ENCODE data around the gene GLA. TPM values are rescaled to one million over a fixed set of nuclear protein-coding genes. Genes with fewer than 3 reads are reported as not detected.

The GLA gene
- total RNA-seq, 1 experiment from 2014 or later = 41.9 TPM

GRCh38 chrX:101347859-101348451 is 59.8 kb downstream of the GLA start:
- Histone ChIP-seq H3K9me3 (ENCODE audit: control insufficient read depth, low read depth, low read length) (peaks cover 15% of the 10 kb centered on the region), H3T11ph (ENCODE audit: low read length) (no peak overlapping the region), H4K8ac (replicated peaks; ENCODE audit: insufficient read length, low read depth, low read length) (no peak overlapping the region), H3K4ac (ENCODE audit: low read depth, low read length) (no peak overlapping the region), H3K79me1 (ENCODE audit: insufficient read depth, low read depth, low read length, poor library complexity, severe bottlenecking) (no peaks in the 10 kb centered on the region), H4K5ac (ENCODE audit: insufficient read length, low read depth, low read length) (no peak overlapping the region), H2AK5ac (ENCODE audit: insufficient read length, low read length) (no peak overlapping the region), H2BK5ac (ENCODE audit: insufficient read length, low read length) (no peak overlapping the region), H3K27ac (ENCODE audit: insufficient read length, low read depth, low read length) (no peak overlapping the region), H4K20me1 (ENCODE audit: control insufficient read depth, insufficient read depth, insufficient read length) (no peaks in the 10 kb centered on the region), H3K4me1 (ENCODE audit: insufficient read depth, low read length) (no peaks in the 10 kb centered on the region), H2BK120ac (ENCODE audit: low read depth, low read length, poor library complexity, severe bottlenecking) (no peak overlapping the region), H3K4me2 (ENCODE audit: insufficient read depth, insufficient read length, low read length) (peak overlapping the region; percentile 91), H2BK20ac (ENCODE audit: low read depth, low read length, poor library complexity, severe bottlenecking) (no peak overlapping the region), H3K18ac (ENCODE audit: insufficient read length, low read depth, low read length) (no peak overlapping the region), H4K91ac (ENCODE audit: insufficient read length, low read depth, low read length) (no peak overlapping the region), H3K23ac (ENCODE audit: insufficient read length, low read depth, low read length) (no peak overlapping the region), H2BK15ac (ENCODE audit: low read depth, low read length) (no peak overlapping the region), H3K79me2 (ENCODE audit: insufficient read depth, low read length) (peaks cover 10% of the 10 kb centered on the region; the same call in 1 of the 2 replicates), H2AFZ (ENCODE audit: low read length) (no peak overlapping the region), H2BK12ac (ENCODE audit: insufficient read length, low read depth, low read length) (no peak overlapping the region), H3K27me3 (ENCODE audit: insufficient read depth, low read length) (no peaks in the 10 kb centered on the region), H3K23me2 (ENCODE audit: insufficient read length, low read depth, low read length, poor library complexity, severe bottlenecking) (peaks cover 3% of the 10 kb centered on the region), H3K9ac (ENCODE audit: extremely low read depth, insufficient read length, low read length) (peak overlapping the region; percentile 82), H3K14ac (ENCODE audit: insufficient read depth, low read length) (no peak overlapping the region), H3K56ac (ENCODE audit: insufficient read length, low read depth, low read length) (no peak overlapping the region)
- no peak for DNase-seq
- Mint-ChIP-seq H3K4me3 (peak overlapping the region; percentile 89 to 93), H3K27me3 (ENCODE audit: low read depth) (0 out of 2 replicates have a peak, but pooled peaks cover 1% of the 10 kb centered on the region), H3K36me3 (ENCODE audit: insufficient read depth in 1 of 3, low read depth in 3 of 3) (peaks cover 13 to 37% (median 15%) of the 10 kb centered on the region in 3 experiments), H3K4me1 (peaks cover 5 to 11% of the 10 kb centered on the region in 2 experiments; a peak in 3 of 4 replicates), H3K27ac (peak overlapping the region in 1 of 3 experiments; percentile 91; a peak in 1 of 7 replicates), H3K9me3 (peaks cover 57 to 61% of the 10 kb centered on the region in 2 experiments)
- TF ChIP-seq CTCF (conservative IDR thresholded peaks at IDR 0.05) = no peak
- no CpG with 5 or more reads among the region's 14 CpGs for WGBS (ENCODE audit: extremely low coverage, insufficient read length, low lambda C conversion rate)

Other genes starting within 250 kb of the GLA start
- 0.04 TPM in 2 replicates for gene DRP2, start 188.1 kb downstream of the GLA start, total RNA-seq (2021)
- gene TAF7L, start 116.6 kb downstream of the GLA start, total RNA-seq (2021) = not detected in 2 replicates
- 38.9 and 40.2 TPM in 2 replicates for gene TIMM8A, start 59.2 kb downstream of the GLA start, total RNA-seq (2021)
- gene BTK, start 21.7 kb downstream of the GLA start, total RNA-seq (2021) = 0.09 and 0.35 TPM in 2 replicates
- gene RPL36A, start 16.9 kb downstream of the GLA start, total RNA-seq (2021) = 411 and 428 TPM in 2 replicates
- 60.2 and 63.2 TPM in 2 replicates for gene HNRNPH2, start 297 bp upstream of the GLA start, total RNA-seq (2021)
- gene ARMCX4, start 77.5 kb upstream of the GLA start, total RNA-seq (2021) = 17.0 and 17.3 TPM in 2 replicates
- 20.2 and 22.4 TPM in 2 replicates for gene ARMCX1, start 142.6 kb upstream of the GLA start, total RNA-seq (2021)
- gene ARMCX6, start 210.1 kb upstream of the GLA start, total RNA-seq (2021) = 47.8 and 48.6 TPM in 2 replicates
- gene ARMCX3, start 215.2 kb upstream of the GLA start, total RNA-seq (2021) = 18.5 and 19.4 TPM in 2 replicates

All from H9 (cell line).